PC-3 (cell line): ENCODE measurements around the gene USP19. TPM values are rescaled to one million over a fixed set of nuclear protein-coding genes. Genes with fewer than 3 reads are reported as not detected.

ENCODE experiments used
- ATAC-seq: fragments of 200-7000 bp; cut with Tn5 transposase; 2 replicates; pipeline ENCODE4 v1.9.1; 2020; ENCODE audit warnings: mild to moderate bottlenecking, moderate library complexity
- BruUV-seq: library from RNA; stranded (reverse); fragments of 400-500 nt; replicated peaks from 2 replicates; lab custom pipeline; 2021; lab: Mats Ljungman, UMichigan
- CTCF ChIA-PET: fragments of 300-600 bp; sonication (Branson Sonifier 250); formaldehyde crosslinking; loops from one replicate; lab custom pipeline; 2022; ENCODE audit warnings: antibody characterized with exemption; lab: Charles Lee
- POLR2A ChIA-PET: fragments of 300-600 bp; sonication (Branson Sonifier 250); formaldehyde crosslinking; loops from one replicate; lab custom pipeline; 2022; ENCODE audit warnings: antibody characterized with exemption; ENCODE audit not compliant: unreplicated experiment; lab: Charles Lee
- DNase-seq: peaks from one replicate; pipeline ENCODE4 v3.0.0-alpha.2; 2015
- H2AFZ ChIP-seq: fragments of 300-600 bp; sonication (generic); 2 replicates; pipeline ENCODE4 v1.6.0; 2016; ENCODE audit warnings: antibody characterized with exemption, low read length
- H3F3A ChIP-seq: fragments of 300-600 bp; sonication (generic); one replicate; pipeline ENCODE4 v1.6.0; 2017; ENCODE audit warnings: antibody characterized with exemption, low read length, control low read depth, mild to moderate bottlenecking; ENCODE audit not compliant: unreplicated experiment
- H3K27ac ChIP-seq: fragments of 300-600 bp; sonication (generic); 2 replicates; pipeline ENCODE4 v1.5.1; 2016; ENCODE audit warnings: mild to moderate bottlenecking, low read length
- H3K27me3 ChIP-seq: fragments of 300-600 bp; sonication (generic); 2 replicates; pipeline ENCODE4 v1.6.1; 2016; ENCODE audit warnings: low read length, mixed read lengths
- H3K36me3 ChIP-seq: fragments of 300-600 bp; sonication (generic); 2 replicates; pipeline ENCODE4 v1.6.1; 2016; ENCODE audit warnings: low read depth, mixed run types, low read length, mixed read lengths
- H3K4me1 ChIP-seq: fragments of 300-600 bp; sonication (generic); 2 replicates; pipeline ENCODE4 v1.5.1; 2016; ENCODE audit warnings: low read length; ENCODE audit not compliant: insufficient read depth
- H3K4me2 ChIP-seq: fragments of 300-600 bp; sonication (generic); 2 replicates; pipeline ENCODE4 v1.6.0; 2016; ENCODE audit warnings: low read length
- H3K4me3 ChIP-seq: fragments of 300-600 bp; sonication (generic); 2 replicates; pipeline ENCODE4 v1.5.1; 2016; ENCODE audit warnings: mild to moderate bottlenecking, low read length, mixed read lengths
- H3K79me2 ChIP-seq: fragments of 300-600 bp; sonication (generic); 2 replicates; pipeline ENCODE4 v1.6.1; 2017; ENCODE audit warnings: low read length, mixed read lengths
- H3K9ac ChIP-seq: fragments of 300-600 bp; sonication (generic); 2 replicates; pipeline ENCODE4 v1.6.0; 2016; ENCODE audit warnings: mild to moderate bottlenecking, low read length
- H3K9me2 ChIP-seq: fragments of 300-600 bp; sonication (generic); replicated peaks from 2 replicates; pipeline ENCODE4 v1.6.1; 2016; ENCODE audit warnings: mixed run types, low read length, mixed read lengths
- H3K9me3 ChIP-seq: fragments of 300-600 bp; sonication (generic); 2 replicates; pipeline ENCODE4 v1.6.1; 2016; ENCODE audit warnings: low read length, mixed read lengths
- H4K20me1 ChIP-seq: fragments of 300-600 bp; sonication (generic); 2 replicates; pipeline ENCODE4 v1.6.1; 2016; ENCODE audit warnings: low read length, mixed read lengths
- EZH2 ChIP-seq: fragments of 300-600 bp; sonication (generic); IDR thresholded peaks from one replicate; pipeline ENCODE4 v1.6.1; 2017; ENCODE audit warnings: antibody characterized with exemption, mild to moderate bottlenecking, low read length; ENCODE audit not compliant: unreplicated experiment
- EZH2phosphoT487 ChIP-seq: fragments of 300-600 bp; sonication (generic); IDR thresholded peaks from 2 replicates; pipeline ENCODE4 v1.6.1; 2018; ENCODE audit warnings: mild to moderate bottlenecking, antibody characterized with exemption, low read length, borderline replicate concordance
- intact Hi-C: fragments of 100-400 bp; cut with micrococcal nuclease; formaldehyde crosslinking; loops from 2 replicates; pipeline ENCODE4 v1.9.0; 2023
- total RNA-seq: library from RNA; depleted of rRNA; stranded (reverse); fragments of >200 nt; gene quantifications from 2 replicates; pipeline ENCODE4 v1.2.3, GENCODE V29; 2014
- TF ChIP-seq, protein P1 (sequence below): fragments of 300-600 bp; sonication (generic); conservative IDR thresholded peaks from 2 replicates; pipeline ENCODE4 v1.5.1; 2017; ENCODE audit warnings: antibody characterized with exemption, low read depth, mild to moderate bottlenecking, low read length

Gene USP19
- total RNA-seq, 1 experiment from 2014 or later = 84.4 TPM

DNA sequence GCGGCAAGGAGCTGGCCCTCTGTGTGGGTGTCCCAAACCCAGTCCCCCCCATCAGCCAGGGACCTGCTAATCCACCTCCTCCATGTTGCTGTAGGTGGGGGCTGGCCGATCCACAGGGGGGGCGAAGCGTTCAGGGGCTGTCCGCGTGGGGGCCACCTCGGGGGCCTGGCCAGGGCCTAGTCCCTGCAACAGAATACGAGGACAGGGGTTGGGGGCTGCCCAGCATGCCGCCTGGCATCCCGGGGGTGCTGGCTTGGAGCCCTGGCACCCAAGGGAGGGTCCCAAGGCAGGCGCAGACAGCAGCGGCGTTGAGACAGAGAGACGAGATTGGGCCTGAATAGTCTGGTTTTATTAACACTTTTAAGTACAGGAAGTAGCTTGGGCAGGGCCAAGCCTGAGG lies 12.3 kb downstream of the USP19 start:
- DNase-seq (no peak), ATAC-seq (no peak)
- Histone ChIP-seq H3K79me2 (peaks cover 16% of the 10 kb centered on the region), H3K27me3 (no peaks in the 10 kb centered on the region), H3K9ac (no peak overlapping the region), H4K20me1 (no peaks in the 10 kb centered on the region), H3K27ac (no peak overlapping the region), H3K4me1 (peaks cover 17% of the 10 kb centered on the region), H3K4me3 (no peak overlapping the region), H2AFZ (no peak overlapping the region), H3K9me3 (no peaks in the 10 kb centered on the region), H3K9me2 (no peaks in the 10 kb centered on the region), H3K36me3 (peaks cover 40% of the 10 kb centered on the region; the same call in 1 of the 2 replicates), H3K4me2 (no peak overlapping the region), H3F3A (peaks cover 6% of the 10 kb centered on the region)
- TF ChIP-seq EZH2 = no peak
- TF ChIP-seq, protein P1, sequence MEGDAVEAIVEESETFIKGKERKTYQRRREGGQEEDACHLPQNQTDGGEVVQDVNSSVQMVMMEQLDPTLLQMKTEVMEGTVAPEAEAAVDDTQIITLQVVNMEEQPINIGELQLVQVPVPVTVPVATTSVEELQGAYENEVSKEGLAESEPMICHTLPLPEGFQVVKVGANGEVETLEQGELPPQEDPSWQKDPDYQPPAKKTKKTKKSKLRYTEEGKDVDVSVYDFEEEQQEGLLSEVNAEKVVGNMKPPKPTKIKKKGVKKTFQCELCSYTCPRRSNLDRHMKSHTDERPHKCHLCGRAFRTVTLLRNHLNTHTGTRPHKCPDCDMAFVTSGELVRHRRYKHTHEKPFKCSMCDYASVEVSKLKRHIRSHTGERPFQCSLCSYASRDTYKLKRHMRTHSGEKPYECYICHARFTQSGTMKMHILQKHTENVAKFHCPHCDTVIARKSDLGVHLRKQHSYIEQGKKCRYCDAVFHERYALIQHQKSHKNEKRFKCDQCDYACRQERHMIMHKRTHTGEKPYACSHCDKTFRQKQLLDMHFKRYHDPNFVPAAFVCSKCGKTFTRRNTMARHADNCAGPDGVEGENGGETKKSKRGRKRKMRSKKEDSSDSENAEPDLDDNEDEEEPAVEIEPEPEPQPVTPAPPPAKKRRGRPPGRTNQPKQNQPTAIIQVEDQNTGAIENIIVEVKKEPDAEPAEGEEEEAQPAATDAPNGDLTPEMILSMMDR = no peak
- no peak for TF ChIP-seq EZH2phosphoT487
- CTCF ChIA-PET = no interaction called here
- POLR2A ChIA-PET = no interaction called here
- intact Hi-C loops = no loop called here
- no TSS peak for BruUV-seq

DNA sequence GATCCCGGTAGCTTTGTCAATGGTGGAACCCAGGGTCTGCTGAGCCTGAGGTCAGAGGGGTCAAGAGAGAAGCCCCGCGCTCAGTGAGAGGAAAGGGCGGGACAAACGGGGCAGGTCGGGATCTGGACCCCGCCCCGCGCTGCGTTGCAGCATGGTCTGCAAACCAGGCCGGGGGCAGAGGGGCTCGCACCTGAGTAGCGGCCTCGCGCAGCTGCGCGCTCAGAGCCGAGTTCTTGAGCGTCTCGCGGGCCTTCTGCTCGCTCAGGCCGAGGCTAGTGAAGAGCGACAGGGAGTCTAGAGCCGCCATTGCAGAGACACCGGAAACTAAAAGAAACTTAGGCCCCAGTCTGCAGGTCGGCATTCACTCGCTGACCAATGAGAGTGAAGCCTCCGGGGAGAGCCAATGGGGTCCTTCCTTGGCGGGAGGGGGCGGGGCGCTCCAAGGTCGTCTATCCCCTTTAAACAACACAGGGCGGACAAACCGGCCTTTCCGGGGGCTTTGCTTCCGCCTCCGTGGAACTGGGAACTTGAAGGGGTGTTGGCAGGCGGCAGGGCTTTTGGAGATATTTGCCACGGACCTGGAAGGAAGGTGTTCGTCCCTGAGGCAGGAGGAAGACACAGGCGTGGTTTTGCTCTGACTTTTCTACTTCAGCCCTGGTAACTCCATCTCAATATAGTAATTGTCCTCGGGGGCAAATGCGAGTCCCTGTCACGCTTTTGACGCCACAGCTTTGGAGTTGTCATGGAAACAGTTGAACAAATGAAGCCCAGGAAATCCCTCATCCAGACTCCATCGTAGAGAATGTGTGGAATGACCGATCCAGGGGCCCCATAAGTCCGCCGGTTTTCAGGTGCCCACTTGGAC lies 16.0 kb downstream of the USP19 start, which contains the start of gene QARS1:
Gene QARS1 (minus strand): TSS at position 331 of the 865 bp plus-strand sequence. CDS start 24 bp downstream, at position 307.
- intact Hi-C loops = loop anchor here (1.0 kb wide), 1 partner anchor 10 kb away; the partner anchor contains the start of gene QRICH1
- TSS peak; percentile 95 for BruUV-seq

More for the DNA sequence above, 16.0 kb downstream of the USP19 start, which contains the start of gene QARS1:
- H3F3A ChIP-seq = peaks cover 6% of the 10 kb centered on the region
- H2AFZ ChIP-seq = peak within 1 kb of the TSS; percentile 89
- DNase-seq (peak; percentile 90), ATAC-seq (peak; percentile 98)
- no peaks in the 10 kb centered on the region for H4K20me1 ChIP-seq
- peak within 1 kb of the TSS; percentile 91 for H3K4me3 ChIP-seq
- peak within 1 kb of the TSS; percentile 67 for H3K27ac ChIP-seq
- no peaks in the 10 kb centered on the region for H3K9me3 ChIP-seq
- TF ChIP-seq, protein P1 = no peak
- no peak for TF ChIP-seq EZH2phosphoT487
- POLR2A ChIA-PET = no interaction called here
- peak within 1 kb of the TSS; percentile 98 for H3K4me2 ChIP-seq
- CTCF ChIA-PET = no interaction called here
- H3K9me2 ChIP-seq = no peaks in the 10 kb centered on the region
- H3K4me1 ChIP-seq = peaks cover 21% of the 10 kb centered on the region
- H3K79me2 ChIP-seq = peaks cover 29% of the 10 kb centered on the region
- H3K9ac ChIP-seq = peak within 1 kb of the TSS; percentile 92
- no peaks in the 10 kb centered on the region for H3K27me3 ChIP-seq
- peaks cover 38% of the 10 kb centered on the region for H3K36me3 ChIP-seq
